GM15510 (cell line): ENCODE data around the gene COX7A2.

Experiments
- POLR2A ChIP-seq: IDR thresholded peaks from 3 replicates; pipeline ENCODE4 v1.6.1; 2011; ENCODE audit warnings: borderline replicate concordance; ENCODE audit not compliant: insufficient read length; ENCODE audit errors: extremely low read depth

COX7A2 gene

DNA sequence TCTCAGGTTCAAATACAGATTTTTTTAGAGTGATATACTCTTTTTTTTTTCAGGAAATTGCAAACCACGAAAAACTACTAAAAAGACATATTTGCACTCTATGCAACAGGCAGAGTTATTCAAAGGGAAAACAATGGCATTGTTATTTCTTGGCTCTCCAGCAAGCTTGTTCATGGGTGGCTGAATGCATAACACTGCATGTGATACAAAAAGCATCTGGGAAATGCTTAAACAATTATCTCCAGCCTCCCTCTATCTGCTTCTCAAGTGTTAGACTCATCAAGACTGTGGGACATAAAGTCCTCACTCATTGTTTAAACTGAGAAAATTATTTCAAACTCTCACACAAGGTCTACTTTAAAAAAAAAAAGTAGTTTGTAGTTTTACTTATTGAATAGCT lies 30.5 kb downstream of the COX7A2 start:
- TF ChIP-seq POLR2A, result no peak

DNA sequence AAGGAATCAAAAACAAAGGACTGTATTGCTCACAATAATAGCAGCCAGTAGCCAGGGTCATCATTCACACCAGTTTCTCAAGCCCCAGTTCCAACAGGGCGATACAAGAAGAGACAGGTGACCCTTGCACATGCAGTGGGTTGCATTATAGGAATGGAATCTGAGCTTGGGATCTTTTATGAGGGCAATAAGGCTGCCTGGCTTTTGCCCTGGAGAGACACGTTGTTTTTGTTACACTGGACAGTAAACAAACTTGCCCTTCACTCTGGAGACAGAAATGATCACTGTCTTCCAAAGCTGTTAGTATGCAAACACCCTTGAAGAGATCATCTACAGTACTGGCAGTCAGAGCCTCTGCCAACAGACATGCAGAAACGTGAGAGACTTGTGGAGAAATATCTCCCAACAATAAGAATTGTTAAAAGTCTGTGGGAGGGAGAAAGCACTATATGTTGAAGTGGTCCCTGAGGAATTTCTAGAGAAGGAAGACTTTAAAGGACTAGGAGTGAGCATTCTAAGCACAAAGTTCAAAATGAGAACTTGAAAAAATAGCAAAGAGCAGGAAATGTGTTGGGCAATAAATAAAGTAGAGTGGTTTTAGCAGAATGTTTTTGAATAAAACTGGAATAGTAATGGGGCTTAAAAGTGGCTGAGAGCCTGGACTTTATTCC lies 31.5 kb downstream of the COX7A2 start:
- TF ChIP-seq POLR2A, result no peak

DNA sequence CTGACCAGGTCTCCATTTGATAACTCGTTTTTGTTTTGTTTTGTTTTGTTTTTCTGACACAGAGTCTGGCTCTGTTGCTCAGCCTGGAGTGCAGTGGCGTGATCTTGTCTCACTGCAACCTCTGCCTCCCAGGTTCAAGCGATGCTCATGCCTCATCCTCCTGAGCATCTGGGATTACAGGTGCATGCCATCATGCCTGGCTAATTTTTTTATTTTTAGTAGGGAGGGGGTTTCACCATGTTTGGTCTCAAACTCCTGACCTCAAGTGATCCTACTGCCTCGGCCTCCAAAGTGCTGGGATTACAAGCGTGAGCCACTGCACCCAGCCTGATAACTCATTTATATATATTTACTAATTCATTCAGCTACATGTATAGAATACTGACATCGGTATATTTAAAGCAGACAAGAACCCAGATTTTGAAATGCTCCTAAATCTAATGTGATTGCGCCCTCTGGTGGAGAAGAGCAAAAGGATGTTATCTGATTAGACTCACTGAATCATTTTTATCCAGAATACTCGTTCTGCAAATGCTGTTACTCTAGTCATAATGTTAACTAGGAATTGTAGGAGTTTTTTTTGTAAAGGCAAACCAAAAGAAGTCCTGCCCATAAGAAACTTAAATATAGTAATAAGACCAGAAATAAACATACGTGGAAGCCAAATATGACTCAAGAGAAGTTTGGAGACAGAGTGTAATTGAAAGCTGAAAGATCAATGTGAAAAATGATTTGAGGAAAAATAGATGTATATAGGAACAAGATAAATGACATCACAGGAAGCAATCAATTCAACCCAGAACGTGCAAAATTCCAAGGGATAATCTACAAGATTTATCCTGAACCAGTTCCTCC lies 32.5 kb downstream of the COX7A2 start:
- no peak for TF ChIP-seq POLR2A

DNA sequence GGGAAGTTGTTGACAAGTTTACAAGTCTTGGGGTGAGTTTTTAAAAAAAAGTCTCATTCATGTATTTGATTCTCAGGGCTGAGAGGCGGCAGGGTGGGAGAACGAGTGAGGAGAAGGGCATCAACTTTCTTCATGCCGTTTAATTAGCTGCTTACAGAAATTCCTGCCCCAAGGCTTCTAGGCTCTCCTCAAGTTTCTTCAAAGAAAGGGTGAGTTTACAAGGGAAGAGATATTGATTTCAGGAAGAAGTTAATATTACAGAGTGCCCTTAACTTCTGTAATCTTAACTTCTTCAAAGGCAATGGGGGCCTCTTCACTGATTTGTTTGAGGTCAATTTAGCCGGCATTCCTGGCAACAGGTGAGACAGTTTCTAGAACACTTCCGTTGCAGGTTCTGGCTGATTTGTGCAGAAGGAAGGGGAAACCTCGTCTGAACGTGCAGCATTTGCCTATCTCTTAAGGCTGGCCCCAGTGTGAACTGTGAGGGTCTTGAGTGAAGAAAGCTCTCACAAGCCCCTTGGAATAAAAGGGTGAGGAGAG lies 34.3 kb downstream of the COX7A2 start:
- no peak for TF ChIP-seq POLR2A

DNA sequence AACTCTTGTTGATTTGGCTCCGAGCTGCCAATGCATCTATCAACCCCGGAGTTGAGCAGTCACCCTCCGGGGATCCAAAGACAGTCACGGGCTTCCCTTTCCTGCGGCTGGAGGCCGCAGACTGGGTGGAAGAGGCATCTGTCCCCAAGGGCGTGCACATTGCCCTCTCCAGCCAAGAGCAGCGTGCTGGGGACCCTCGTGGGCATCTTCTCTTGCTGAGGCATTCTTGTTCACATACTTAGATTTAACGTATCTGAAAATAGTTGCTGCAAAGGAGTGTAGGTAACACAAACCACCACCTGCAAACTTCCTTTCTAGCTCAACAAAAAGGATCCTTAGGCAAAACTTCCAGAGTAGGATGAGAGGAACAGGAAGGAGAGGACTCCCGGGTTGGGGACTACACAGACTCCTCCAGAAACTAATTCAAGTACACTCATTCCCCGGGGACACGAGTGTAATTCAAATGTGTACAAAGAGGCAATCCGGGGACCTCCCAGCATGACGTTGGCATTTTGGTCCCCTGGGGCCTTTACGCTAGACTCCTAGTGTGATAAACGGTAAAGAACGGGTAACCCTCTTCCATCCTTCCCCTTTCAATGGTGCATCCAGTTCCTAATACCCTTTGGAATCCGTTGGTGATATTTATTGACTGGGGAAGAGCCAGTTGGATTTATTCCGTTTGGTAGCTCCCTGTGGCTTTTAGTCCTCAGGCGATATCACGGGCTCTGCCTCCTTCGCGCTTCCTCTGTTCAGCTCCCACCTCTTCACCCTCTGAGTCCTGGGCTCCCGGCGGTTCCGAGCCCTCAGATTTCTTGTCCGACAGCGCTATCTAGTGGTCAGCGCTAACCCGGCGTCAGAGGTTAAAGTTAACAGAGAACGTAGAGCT lies 35.1 kb downstream of the COX7A2 start:
- TF ChIP-seq POLR2A, result no peak

DNA sequence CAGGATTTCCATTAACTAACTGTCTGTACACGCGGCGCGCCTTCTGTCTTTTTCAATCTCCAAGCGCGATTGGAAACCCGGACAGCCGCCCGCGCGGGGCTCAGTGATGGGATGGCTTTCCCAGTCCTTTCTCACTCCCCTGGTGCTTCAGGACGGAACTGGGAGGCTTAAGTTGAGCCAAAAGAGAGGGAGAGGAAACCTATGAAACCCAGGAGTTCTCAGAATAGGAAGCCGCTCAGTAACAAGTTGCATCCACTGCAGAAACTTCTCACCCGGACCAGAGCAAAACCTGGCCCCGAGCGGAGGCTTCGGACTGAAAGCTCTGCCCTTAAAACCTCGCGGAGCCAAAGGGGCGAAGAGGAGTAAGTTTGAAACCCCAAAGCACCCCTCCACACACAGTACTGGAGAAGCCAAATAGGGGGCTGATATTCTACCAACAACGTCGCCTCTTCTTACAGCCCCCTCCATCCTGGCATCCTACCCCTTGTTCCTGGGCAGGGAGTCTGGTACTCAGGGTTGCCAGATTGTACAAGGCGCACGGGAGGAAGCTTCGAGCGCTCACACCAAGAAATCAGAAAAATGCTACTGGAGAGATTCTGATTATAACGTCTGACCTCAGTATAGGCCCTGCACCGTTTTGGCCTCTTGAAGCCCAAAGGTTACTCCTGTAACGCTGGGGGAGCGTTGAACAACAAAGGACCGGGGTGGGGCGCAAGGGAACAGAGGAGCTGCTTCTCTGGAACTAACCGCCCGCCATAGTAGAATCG lies 36.8 kb downstream of the COX7A2 start:
- TF ChIP-seq POLR2A, result no peak

DNA sequence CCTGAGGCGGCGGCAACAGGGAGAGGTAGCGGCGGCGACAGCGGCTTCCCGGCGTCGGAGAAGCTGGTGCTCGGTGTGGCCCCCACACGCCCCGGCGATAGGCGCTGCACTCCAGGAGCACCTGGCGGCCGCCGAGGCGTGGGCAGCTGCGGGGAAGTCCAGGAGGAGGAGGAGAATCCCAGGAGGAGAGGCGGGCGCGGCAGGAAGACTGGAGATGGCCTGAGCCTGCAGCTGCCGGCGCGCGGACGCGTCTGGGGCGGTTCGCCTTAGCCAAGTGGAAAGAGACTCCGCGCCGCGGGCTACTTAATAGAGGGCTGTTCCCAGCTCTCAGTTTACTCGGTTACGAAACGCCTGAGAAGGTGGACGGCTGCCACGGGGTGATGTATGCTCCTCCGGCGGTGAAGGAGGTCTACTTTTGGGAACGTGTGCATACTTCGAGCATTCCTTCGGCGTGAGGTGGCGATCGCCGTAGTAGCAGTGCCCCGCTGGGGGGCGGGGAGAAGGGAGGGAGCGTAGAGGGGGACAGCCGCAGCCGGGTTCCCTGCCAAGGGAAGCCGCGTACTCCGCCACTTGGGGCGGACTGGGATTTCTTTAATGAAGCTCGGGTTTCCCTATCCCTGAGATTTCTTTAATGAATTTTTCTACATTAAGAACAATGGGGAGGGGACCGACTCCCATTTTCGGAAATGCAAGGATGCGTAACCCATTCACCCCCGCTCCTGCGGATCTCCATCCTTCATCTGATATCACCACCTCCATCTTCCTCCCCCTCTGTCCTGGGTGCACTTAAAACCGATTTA lies 37.6 kb downstream of the COX7A2 start, which contains the start of gene COL12A1:
Gene COL12A1 (minus strand): TSS at position 278 of the 800 bp plus-strand sequence. CDS start 3,261 bp downstream, outside the sequence.
- no peak for TF ChIP-seq POLR2A

DNA sequence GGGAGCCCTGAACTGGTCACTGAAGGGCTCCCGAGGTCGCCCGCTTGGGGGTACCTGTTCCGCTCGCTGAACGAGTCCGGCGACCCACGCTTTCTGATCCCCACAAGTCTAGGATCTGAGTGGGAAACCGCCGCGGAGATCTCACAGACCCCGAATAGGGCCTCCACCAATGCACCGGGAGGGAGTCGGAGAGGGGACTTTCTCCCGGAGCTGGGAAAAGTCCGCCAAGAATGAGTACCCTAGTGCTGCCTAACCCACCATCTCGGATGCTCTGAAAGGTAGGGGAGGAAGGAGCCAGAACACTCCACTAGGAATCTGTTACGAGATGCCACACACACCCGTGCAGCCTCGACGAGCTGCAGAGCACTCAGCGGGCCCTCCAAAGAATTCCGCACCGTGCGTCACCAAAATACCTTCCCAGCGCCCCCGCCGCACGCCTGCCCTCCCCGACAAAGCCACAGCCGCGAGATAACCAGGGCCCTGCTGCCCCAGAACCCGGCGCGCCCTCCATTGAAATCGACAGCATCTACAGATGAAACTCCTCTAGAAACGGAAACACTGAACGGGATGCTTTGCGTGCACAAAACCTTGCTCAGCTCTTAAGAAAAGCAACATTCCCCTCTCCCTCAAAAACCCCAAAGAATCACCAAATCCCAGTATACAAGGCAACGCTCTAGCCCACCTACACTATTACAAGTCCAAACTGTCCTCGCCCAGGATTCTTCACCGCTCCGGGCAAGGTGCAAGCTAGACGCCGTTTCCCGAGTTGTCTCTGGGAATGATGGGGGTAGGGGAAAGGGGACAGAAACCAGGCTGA lies 38.4 kb downstream of the COX7A2 start:
- no peak for TF ChIP-seq POLR2A

DNA sequence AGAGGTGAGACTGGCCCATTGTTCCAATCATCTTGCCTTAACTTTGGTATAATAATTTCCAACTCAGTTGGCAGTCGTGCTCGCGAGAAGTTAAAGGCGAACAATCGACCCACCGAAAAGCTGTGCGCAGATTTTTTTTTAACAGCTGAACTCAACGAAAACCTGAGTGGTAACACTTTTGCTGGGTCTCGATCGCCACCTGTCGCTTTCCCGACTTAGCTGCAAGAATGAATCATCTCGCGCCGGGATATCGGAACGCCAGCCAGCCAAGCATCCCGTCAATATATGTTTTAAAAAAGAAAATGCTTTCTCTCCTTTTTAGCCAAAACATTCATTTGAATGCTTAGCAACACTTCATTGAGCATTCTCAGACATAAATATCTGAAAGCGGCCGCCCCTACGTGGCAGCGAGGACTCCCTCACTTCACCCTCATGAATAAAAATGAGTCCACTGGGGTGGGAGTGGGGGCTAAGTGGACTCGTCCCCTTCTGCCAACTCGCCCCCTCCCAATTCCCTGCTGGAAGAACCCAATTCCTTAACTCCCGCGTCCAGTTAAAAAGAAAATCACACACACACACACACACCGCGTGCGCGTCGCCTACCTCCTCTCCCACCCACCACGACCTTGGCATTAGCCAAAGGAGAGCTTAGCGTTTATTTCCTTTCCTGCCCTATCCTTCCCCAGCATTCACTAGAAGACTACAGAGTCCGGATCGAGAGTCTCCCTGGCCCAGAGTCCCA lies 39.2 kb downstream of the COX7A2 start:
- TF ChIP-seq POLR2A, result no peak

DNA sequence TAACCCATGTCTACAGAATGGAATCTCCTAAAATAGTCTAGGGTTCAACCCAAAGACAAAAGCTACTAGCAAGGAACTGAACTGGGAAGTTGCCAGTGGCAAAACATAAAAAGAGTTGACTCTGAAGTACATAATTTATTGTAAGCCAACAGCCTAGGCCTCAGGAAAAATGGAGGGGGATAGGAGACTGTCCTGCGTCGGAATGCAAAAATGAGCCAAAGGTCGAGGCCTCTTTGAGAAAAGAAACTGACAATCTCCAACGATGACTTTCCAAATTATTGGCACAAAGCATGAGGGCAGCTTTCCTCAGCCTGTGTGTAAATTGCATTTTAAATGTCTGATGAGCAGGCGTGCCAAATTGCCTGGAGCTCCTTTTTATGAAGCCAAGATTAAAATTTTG lies 39.9 kb downstream of the COX7A2 start:
- TF ChIP-seq POLR2A, result no peak

DNA sequence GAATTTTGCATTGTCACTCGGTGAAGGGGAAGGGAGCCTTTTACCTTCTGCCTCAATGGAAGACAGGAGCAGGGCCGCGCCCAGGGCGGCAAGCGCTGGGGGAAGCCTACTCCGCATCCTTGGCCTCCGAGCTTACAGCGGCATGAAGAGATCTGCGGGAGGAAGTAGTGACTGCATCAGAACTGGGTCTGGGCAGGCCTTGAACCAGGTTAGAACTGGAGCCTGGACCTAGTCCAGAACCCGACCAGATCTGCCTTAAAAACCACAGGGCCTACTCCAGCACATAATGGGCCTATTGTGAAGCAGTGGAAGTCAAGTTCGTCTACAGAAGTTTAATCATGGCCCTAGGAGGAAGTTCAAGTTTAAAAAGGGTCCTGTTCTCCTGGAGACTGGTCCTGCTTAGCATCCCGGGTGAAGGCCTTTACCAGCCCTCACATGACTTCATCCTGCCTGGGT lies 40.9 kb downstream of the COX7A2 start:
- TF ChIP-seq POLR2A, result no peak
